ENCODE data around the gene NOS1AP.
A peak's percentile ranks its signal among the peaks of the same experiment; 100 is the strongest.

NOS1AP gene

GRCh38 chr1:162388615-162389014 is 319.1 kb downstream of the NOS1AP start:
- no peaks in the 10 kb centered on the region for H3K9me3 ChIP-seq (ENCODE audit: severe bottlenecking)
- H3K36me3 ChIP-seq: peaks cover 5% of the 10 kb centered on the region
- H3K27me3 ChIP-seq (ENCODE audit: insufficient read depth, low read depth, severe bottlenecking): peaks cover 25% of the 10 kb centered on the region
- no peak for DNase-seq
- H3K27ac ChIP-seq: no peak overlapping the region
- TF ChIP-seq CTCF (IDR thresholded peaks at IDR 0.05; ENCODE audit: low read depth, low read length): no peak
- no peak overlapping the region for H3K4me3 ChIP-seq (ENCODE audit: low read depth, low read length)

GRCh38 chr1:162389021-162389818 is 319.7 kb downstream of the NOS1AP start:
- TF ChIP-seq CTCF (IDR thresholded peaks at IDR 0.05; ENCODE audit: low read depth, low read length): no peak
- no peak overlapping the region for H3K27ac ChIP-seq
- no peaks in the 10 kb centered on the region for H3K36me3 ChIP-seq
- no peaks in the 10 kb centered on the region for H3K9me3 ChIP-seq (ENCODE audit: severe bottlenecking)
- peak; percentile 78 for DNase-seq
- H3K4me3 ChIP-seq (ENCODE audit: low read depth, low read length): no peak overlapping the region
- H3K27me3 ChIP-seq (ENCODE audit: insufficient read depth, low read depth, severe bottlenecking): peaks cover 25% of the 10 kb centered on the region

GRCh38 chr1:162389971-162390370 is 320.5 kb downstream of the NOS1AP start:
- TF ChIP-seq CTCF (IDR thresholded peaks at IDR 0.05; ENCODE audit: low read depth, low read length): no peak
- Histone ChIP-seq H3K36me3 (no peaks in the 10 kb centered on the region), H3K4me3 (ENCODE audit: low read depth, low read length) (no peak overlapping the region), H3K27ac (no peak overlapping the region), H3K27me3 (ENCODE audit: insufficient read depth, low read depth, severe bottlenecking) (peaks cover 25% of the 10 kb centered on the region), H3K9me3 (ENCODE audit: severe bottlenecking) (no peaks in the 10 kb centered on the region)
- DNase-seq: peak; percentile 45

- Histone ChIP-seq H3K4me3 (ENCODE audit: low read depth, low read length) (no peak overlapping the region), H3K9me3 (ENCODE audit: severe bottlenecking) (no peaks in the 10 kb centered on the region), H3K36me3 (no peaks in the 10 kb centered on the region), H3K27ac (no peak overlapping the region), H3K27me3 (ENCODE audit: insufficient read depth, low read depth, severe bottlenecking) (peaks cover 25% of the 10 kb centered on the region)
- DNase-seq: no peak
- TF ChIP-seq CTCF (IDR thresholded peaks at IDR 0.05; ENCODE audit: low read depth, low read length): no peak
These were observed 321.1 kb downstream of the NOS1AP start for GRCh38 chr1:162390396-162391185.

GRCh38 chr1:162391790-162392563 is 322.5 kb downstream of the NOS1AP start:
- peak; percentile 82 for TF ChIP-seq CTCF (IDR thresholded peaks at IDR 0.05; ENCODE audit: low read depth, low read length)
- no peaks in the 10 kb centered on the region for H3K9me3 ChIP-seq (ENCODE audit: severe bottlenecking)
- peaks cover 25% of the 10 kb centered on the region for H3K27me3 ChIP-seq (ENCODE audit: insufficient read depth, low read depth, severe bottlenecking)
- peak; percentile 67 for DNase-seq
- H3K4me3 ChIP-seq (ENCODE audit: low read depth, low read length): no peak overlapping the region
- H3K27ac ChIP-seq: no peak overlapping the region
- no peaks in the 10 kb centered on the region for H3K36me3 ChIP-seq
